ENCODE measurements around the gene OR2K2.
"Not testable (repeated sequence)": the region's sequence is repeated elsewhere in the genome, so short reads cannot be mapped to it uniquely, and the experiment has no call there.

OR2K2 gene, protein sequence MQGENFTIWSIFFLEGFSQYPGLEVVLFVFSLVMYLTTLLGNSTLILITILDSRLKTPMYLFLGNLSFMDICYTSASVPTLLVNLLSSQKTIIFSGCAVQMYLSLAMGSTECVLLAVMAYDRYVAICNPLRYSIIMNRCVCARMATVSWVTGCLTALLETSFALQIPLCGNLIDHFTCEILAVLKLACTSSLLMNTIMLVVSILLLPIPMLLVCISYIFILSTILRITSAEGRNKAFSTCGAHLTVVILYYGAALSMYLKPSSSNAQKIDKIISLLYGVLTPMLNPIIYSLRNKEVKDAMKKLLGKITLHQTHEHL

DNA sequence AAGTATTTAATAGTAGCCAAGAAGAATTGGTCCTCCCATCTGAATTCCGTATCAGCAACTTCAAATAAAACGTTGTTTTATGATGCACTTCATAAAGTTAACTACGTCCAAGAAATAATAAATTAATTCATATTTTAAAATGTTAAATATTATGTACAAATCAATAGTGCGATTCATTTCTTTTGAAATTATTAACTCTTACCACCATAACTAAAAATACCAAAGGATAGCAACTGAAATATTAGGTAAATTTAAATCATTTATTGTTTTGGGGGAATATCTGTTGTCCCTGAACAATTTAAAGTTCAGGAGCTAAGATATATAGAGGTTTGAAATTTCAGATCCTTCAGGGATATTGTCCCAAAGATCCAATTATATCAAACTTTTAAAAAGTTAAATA is at the start of gene OR2K2:
Gene OR2K2 (minus strand): TSS at position 101 of the 400 bp plus-strand sequence. CDS start 1,791 bp downstream, outside the sequence.
- no peak for DNase-seq (ENCODE audit: low read depth in 2 of 2)

DNA sequence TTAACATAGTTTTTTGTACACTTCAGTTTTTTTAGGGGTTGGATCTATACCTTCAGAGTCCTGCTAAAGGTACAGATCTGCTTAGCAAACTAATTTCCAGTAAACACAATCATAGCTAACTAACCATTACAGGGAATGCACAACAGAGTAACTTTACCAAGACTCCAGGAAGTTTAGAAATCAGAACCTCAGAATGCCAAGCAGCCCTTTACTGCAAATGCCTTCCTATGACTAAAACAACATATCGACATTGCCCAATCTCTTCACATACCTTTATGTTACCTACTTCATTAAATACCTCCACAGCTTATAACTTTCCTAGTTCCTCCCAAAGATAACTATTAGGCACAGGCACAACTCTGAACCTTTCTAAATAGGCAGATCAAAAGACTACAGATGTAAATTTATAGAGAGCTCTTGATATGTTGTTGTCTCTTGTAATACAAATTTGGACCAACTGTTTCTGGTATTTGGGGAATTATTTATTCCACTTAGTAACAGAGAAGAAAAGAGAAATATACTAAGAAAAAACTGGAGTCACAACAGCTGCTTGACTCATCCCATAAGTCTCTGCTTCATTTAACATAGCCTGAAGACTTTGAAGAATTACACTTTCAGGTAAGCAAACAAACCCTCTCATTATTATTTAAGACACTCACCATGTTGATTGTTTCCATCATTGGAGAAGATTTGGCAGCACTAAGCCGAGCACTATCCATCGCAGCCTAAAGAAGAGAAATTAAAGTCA is 46.0 kb upstream of the OR2K2 start:
- DNase-seq (ENCODE audit: low read depth in 2 of 2): no peak

DNA sequence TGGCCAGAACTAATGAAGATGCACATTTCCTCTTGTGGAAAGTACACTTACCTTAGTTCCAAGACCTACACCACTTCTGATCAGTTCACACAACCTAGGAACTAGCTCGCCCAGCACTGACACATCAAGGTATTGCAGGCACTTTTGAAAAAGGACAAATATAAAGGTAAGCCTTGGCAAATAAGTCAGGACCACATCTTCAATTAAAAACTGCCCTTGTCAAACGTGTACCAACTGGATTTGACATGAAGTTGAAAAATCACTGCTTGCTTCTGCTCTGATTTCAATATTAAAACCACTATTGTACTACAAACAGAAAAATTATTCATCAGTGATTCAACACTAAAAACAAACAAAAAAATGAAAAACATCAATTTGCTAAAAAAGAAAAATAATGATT is 45.0 kb upstream of the OR2K2 start:
- DNase-seq (ENCODE audit: low read depth in 2 of 2): no peak

DNA sequence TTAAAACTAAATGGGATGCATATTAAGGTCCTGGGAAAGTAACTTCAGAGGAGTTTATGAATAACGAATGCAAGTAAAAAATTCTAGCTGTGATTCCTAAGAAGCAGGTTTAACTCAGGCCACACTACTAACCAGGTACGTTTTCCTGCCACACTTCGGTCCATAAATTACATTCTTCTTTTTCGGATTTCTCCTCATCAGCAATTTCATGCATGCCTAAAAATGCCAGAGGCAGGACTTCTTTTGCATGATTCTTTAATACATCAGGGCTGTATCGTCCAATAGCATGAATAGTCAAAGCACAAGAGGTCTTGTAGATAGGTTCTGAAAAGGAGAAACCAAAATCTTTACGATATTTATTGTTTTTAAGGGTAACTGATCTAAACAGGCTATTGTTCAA is 42.3 kb upstream of the OR2K2 start:
- no peak for DNase-seq (ENCODE audit: low read depth in 2 of 2)

DNA sequence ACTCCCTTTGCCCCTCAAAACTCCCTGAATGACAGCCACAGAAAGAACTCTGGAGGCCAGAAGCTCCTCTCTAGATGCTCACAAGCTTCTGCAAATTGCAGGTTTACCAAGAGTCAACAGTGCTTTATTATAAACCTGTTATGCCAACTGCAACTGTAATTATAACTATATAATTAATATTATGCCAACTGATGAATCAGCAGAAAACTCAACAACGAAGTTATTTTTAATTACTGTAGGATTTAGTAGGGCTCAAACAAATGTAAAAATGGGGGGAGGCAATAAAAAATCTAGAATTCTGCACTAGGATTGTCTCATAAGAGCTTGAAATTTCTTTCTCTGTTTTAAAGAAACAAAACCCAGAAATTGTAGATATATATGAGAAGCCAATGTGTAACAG is 37.0 kb upstream of the OR2K2 start:
- no peak for DNase-seq (ENCODE audit: low read depth in 2 of 2)

DNA sequence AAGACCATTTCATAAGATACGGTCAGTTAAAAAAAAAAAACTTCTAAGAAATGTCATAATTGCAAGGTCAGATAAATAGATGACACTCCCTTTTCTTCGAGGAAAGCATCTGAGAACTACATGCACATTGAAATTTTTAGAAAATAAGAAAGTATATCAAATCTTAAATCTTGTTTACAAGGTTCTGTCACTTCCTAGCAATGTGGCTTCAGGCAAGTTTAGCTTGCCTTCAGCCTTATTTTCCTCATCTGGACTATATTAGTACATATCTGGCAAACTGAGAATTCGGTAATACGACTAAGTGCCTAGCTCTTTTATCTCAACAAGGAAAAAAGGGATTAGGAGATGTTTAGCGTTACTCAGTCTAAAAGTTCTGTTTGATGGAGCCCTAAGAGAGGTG is 32.5 kb upstream of the OR2K2 start:
- no peak for DNase-seq (ENCODE audit: low read depth in 2 of 2)

DNA sequence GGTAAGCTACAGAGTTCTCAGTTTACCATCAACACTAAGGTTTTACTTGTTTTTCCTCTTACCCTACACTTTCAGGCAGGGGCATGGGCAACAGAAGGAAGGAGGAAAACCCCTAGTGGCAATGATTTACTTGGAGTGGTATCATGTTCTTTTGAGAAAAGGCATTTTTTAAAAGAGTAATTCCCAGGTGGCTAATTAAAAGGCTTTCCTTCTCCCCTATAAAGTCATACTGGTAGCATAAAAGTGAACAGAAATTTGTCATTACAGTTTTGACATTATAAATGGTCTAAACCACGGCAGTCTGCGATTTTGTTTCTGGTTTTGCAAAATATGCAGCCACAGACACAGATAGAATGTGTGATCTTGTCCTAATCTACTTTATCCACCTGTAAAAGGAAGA is 30.9 kb upstream of the OR2K2 start:
- no peak for DNase-seq (ENCODE audit: low read depth in 2 of 2)

DNA sequence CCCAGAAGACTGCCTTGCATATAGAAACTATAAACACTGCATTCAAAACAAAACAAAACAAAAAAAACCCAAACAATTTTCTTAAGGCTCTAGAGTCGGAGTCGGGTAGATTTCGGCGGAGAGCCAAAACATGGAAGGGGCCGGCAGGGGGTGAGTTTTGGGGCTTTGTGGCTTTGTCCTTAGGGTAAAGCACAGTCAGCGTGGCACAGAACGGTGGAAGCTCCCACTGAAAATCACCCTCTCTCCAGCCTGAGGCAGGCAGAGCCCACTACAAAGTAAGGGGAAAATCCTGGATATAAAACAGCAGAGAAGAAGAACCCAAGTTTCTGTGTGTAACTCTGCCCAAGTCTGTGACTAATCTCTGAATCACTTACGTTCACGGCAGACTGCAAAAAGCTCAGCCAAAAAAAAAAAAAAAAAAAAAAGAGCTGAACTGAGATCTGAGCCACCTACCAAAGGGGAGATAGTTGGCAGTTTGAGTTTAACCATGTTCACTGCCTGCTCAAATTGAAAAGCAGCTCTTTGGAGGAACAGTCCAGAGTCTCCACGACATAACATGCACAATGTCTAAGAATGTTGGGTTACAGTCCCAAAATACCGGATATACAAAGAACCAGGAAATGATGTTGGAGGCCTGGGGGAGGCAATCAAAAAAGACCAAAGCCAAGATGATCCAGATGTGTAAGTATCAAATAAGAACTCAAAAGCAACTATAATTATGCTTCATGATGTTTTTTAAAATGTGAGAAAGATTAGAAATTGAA is 26.6 kb upstream of the OR2K2 start:
- peak; percentile 65 to 70 for DNase-seq (ENCODE audit: low read depth in 2 of 2)

DNA sequence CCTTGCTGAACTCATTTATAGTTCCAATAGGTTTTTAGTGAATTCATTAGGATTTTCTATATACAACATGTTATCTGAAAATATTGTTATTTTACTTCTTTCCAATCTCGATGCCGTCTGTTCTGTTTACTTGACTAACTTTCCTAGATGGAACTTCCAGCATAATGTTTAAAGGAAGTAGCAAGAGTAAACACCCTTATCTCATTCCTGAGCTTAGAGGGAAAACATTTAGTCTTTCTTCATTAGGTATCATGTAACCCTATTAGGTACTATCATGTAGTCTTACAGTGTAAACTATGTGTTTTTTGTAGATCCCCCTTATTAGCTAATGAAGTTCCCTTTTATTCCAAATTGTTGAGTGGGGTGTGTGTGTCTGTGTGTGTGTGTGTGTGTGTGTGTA is 22.5 kb upstream of the OR2K2 start:
- no peak for DNase-seq (ENCODE audit: low read depth in 2 of 2)

DNA sequence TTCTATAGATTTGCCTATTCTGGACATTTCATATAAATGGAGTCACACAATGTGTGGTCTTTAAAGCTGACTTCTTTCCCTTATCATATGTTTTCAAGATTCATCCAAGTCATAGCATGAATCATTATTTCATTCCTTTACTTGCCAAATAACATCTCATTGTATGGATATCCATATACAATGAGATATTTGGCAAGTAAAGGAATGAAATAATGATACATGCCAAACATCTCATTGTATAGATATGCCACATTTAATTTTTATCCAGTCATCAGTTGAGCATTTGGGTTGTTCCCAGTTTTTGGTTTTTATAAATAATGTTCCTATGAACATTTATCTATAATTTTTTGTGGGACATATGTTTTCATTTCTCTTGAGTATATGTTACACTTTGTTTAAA is 20.5 kb upstream of the OR2K2 start:
- peak; percentile 67 to 78 for DNase-seq (ENCODE audit: low read depth in 2 of 2)

DNA sequence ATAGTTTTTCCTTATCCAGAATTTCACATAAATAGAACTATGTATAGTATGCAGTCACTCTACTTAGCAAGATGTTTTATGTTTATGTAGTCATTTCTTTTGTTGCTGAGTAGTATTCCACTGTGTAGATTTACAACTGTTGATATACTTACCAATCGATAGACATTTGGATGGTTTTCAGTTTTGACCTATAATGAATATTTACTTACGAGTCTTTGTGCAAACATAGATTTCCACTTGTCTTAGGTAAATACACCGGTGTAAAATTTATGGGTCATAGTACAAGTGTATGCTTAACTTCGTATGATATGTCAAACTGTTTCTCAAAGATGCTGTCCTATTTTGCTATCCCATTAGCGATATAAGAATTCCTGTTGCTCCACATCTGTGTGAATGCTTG is 19.7 kb upstream of the OR2K2 start:
- no peak for DNase-seq (ENCODE audit: low read depth in 2 of 2)

DNA sequence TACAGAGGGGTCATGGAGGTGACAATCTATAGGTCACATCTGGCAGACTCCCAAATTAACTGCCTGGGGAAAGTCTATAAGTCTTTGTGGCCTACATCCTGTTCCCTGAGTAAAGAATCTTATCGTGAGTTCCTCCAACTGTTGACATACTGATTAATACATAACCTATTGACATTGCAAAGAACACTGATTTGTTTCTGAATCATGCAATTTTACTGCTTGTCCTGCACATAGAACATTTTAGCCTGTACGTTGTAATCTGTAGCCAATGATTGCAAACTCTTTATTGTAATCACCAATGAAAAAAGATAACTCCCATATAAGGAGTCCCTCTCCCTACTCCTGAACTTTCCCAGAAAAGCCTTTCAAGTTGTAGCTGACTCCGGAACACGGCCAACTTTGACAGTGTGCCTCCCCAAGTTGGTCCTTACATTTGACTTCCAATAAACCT is 18.8 kb upstream of the OR2K2 start:
- DNase-seq (ENCODE audit: low read depth in 2 of 2): no peak

DNA sequence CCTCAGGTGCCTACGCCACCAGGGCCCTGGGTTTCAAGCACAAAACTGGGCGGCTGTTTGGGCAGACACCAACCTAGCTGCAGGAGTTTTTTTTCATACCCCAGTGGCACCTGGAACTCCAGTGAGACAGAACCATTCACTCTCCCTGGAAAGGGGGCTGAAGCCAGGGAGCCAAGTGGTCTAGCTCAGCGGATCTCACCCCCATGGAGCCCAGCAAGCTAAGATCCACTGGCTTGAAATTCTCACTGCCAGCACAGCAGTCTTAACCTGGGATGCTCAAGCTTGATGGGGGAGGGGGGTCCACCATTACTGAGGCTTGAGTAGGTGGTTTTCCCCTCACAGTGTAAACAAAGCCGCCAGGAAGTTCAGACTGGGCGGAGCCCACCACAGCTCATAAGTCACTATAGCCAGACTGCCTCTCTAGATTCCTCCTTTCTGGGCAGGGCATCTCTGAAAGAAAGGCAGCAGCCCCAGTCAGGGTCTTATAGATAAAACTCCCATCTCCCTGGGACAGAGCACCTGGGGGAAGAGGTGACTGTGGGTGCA is 4.4 kb upstream of the OR2K2 start:
- not testable (repeated sequence) for DNase-seq (ENCODE audit: low read depth in 2 of 2)

DNA sequence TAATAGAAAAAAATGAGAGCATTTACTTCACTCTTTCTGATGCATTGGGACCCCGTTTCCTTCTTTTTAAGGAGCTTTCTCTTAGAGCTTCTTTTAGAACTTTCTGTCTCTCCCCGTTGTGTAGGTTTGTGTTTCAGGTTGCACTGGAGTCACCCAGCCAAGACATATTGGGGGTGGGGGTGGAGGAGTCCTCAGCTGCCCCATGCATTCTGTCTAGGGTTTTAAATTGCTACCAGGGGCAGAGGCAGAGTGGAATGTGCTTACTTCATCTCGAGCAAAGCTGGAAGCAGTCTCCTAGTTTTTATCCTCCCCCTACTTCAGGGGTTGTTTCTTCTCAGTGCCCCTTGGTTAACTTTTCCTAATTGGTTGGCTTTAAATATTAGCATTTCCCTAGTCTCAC is 9.4 kb downstream of the OR2K2 start:
- DNase-seq (ENCODE audit: low read depth in 2 of 2): no peak

DNA sequence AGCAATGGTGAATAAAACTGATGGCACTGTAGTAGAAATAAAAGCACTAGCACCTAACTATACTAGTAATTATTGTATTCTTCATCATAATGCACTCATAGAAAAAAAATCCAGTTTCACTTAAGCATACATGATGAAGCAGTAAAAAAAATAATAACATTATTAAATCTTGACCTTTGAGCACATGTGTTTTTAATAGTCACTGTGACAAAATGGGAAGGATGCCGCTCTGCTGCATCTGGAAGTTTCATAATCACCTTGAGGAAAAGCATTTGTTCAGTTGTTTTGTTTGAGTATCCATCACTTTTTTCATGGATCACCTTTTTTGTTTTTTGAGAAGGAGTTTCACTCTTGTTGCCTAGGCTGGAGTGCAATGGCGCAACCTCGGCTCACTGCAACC is 13.2 kb downstream of the OR2K2 start:
- peak in 1 of 2 experiments; percentile 21 for DNase-seq (ENCODE audit: low read depth in 2 of 2)

DNA sequence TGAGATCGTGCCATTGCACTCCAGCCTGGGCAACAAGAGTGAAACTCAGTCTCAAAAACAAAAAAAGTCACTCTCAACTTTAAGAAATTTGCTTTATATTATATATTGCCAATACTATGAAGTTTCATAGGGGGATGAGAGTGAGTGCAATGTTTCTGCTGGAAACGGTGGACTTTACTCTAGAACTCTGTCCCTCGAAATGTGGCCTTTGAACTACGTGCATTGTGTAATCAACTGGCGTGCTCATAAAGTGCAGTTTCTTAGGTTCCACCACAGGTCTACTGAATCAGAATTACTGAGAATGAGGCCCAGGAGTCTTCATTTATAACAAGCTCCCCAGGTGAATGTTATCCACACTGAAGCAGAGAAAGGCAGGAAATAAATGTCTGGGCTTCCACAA is 24.1 kb downstream of the OR2K2 start:
- DNase-seq (ENCODE audit: low read depth in 2 of 2): no peak

DNA sequence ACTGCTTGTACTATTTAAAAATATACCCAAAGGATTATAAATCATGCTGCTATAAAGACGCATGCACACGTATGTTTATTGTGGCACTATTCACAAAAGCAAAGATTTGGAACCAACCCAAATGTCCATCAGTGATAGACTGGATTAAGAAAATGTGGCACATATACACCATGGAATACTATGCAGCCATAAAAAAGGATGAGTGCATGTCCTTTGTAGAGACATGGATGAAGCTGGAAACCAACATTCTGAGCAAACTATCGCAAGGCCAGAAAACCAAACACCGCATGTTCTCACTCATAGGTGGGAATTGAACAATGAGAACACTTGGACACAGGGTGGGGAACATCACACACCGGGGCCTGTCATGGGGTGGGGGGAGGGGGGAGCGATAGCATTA is 26.0 kb downstream of the OR2K2 start:
- not testable (repeated sequence) for DNase-seq (ENCODE audit: low read depth in 2 of 2)

DNA sequence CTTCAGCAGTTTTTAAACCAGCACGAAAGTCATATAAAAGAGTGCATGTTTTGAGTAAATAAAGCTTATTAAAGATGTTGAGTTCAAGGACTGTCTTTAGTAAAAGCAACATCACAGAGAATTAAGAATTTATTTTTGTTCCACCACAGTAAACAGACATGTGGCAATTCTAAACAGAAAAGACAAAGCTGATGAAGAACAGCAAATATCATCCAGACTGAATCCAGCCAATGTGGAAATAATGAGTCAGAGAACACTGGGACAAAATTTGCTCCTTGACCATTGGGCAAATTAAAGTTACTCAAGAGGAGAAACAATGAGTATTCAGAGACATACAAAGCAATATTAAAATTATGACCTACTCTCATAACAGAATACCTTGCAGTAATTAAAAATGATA is 28.8 kb downstream of the OR2K2 start:
- DNase-seq (ENCODE audit: low read depth in 2 of 2): no peak

DNA sequence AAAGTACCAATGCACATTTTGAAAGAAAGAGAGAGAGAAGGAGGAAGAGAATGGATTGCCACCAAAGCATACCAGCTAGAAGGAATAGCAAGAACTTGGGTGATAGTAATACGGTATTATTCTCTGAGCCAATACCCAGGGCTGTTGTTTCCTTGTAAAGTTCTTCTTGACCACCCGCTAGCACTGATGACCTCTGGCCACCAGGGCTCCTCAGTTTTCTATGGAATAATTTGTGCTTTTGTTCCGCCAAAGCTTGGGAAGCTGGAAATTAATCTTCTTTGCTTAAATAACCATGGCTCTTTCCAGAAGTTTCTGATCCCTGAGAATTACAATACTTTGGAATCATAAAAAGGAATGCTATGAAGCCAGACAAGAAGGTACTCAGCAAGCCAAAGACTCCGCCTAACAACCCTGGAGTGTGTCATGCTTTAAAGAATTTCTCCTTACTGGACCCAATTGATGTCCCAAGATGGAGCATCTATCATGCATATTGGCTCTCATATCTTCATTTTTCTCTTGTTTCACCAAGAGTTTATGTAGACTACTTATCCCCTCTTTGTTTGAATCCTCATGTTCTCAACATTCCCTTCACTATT is 29.8 kb downstream of the OR2K2 start:
- DNase-seq (ENCODE audit: low read depth in 2 of 2): no peak

DNA sequence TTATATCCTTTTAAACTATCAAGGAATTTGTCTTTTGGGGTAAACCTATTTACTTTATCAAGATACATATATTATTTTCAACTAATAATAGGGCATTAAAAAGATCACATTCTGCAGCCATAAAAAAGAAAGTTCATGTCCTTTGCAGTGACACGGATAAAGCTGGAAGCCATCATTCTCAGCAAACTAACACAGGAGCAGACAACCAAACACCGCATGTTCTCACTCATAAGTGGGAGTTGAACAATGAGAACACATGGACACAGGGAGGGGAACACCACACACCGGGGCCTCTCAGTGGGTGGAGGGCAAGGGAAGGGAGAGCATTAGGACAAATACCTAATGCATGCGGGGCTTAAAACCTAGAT is 30.4 kb downstream of the OR2K2 start:
- not testable (repeated sequence) for DNase-seq (ENCODE audit: low read depth in 2 of 2)

DNA sequence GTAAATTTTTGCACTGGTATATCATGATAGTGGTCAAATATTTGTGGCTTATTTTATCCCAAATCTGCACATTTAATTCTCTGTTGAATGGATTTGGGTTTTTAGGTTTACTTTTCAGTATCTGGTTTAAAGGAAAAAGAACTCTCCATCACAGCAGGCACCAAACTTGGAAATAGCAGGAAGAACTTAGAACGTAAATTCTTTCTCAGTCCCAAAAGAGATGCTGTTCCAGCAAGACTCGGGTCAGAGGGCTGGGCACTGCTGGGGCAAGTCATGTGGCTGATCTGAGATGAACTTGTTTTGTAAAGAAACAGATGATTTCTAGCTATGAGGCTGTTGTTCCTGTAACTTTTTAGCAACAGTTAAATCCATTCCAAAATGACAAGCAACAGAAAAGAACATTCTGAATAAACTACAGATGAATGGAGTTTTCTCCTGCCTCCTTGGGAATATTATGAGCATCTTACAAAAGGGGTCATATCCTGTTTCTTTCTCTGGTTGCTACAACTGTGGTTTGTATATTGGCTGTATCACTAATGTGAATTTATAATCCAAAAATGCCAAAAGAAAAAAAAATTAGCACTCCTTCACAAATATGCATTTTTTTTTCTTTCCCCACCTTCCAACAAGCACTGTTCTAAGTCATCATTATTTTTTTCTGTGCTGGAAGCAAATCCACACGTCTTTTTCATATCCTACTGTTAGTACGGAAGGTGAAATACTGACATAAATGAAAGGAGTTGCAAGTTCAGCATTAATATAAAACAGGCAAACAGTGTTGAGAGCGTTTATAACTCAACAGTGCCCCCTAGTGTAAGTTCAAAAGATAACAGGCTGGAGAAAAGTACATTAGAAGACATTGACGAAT is 31.1 kb downstream of the OR2K2 start:
- peak; percentile 62 to 65 for DNase-seq (ENCODE audit: low read depth in 2 of 2)

Data from fibroblast of skin of left biceps (primary cell).